ENCODE data around the gene FBXO15.

Gene FBXO15

DNA sequence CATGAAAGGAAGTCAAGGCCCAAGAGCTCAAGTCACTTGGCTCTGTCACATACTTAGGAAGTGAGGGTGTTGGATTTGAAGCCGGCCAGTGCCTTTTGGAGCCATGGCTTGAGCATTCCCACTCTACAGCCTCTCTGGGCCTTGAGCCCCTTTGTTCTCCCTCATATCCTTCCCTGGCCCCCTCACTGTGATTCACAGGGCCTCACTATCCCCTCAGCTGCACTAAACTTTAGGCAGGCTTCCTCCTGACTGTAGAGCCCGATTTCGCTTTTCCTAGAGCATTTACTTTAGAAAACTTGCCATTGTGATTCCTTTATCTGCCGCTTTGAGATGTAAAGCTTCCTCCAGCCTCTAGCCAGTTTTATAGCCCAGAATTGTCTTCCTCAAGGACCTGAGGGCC is 107.6 kb downstream of the FBXO15 start:
- TF ChIP-seq, protein P1, sequence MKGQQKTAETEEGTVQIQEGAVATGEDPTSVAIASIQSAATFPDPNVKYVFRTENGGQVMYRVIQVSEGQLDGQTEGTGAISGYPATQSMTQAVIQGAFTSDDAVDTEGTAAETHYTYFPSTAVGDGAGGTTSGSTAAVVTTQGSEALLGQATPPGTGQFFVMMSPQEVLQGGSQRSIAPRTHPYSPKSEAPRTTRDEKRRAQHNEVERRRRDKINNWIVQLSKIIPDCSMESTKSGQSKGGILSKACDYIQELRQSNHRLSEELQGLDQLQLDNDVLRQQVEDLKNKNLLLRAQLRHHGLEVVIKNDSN (IDR thresholded peaks at IDR 0.05), result no peak
- TF ChIP-seq, protein P2, sequence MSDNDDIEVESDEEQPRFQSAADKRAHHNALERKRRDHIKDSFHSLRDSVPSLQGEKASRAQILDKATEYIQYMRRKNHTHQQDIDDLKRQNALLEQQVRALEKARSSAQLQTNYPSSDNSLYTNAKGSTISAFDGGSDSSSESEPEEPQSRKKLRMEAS (IDR thresholded peaks at IDR 0.05), result no peak
- TF ChIP-seq FOXM1 (IDR thresholded peaks at IDR 0.05; ENCODE audit: borderline replicate concordance, low read depth) (no peak), ZBTB7A (IDR thresholded peaks at IDR 0.05; ENCODE audit: low read depth) (no peak), TEAD4 (IDR thresholded peaks at IDR 0.05) (no peak)
- TF ChIP-seq, protein P3, sequence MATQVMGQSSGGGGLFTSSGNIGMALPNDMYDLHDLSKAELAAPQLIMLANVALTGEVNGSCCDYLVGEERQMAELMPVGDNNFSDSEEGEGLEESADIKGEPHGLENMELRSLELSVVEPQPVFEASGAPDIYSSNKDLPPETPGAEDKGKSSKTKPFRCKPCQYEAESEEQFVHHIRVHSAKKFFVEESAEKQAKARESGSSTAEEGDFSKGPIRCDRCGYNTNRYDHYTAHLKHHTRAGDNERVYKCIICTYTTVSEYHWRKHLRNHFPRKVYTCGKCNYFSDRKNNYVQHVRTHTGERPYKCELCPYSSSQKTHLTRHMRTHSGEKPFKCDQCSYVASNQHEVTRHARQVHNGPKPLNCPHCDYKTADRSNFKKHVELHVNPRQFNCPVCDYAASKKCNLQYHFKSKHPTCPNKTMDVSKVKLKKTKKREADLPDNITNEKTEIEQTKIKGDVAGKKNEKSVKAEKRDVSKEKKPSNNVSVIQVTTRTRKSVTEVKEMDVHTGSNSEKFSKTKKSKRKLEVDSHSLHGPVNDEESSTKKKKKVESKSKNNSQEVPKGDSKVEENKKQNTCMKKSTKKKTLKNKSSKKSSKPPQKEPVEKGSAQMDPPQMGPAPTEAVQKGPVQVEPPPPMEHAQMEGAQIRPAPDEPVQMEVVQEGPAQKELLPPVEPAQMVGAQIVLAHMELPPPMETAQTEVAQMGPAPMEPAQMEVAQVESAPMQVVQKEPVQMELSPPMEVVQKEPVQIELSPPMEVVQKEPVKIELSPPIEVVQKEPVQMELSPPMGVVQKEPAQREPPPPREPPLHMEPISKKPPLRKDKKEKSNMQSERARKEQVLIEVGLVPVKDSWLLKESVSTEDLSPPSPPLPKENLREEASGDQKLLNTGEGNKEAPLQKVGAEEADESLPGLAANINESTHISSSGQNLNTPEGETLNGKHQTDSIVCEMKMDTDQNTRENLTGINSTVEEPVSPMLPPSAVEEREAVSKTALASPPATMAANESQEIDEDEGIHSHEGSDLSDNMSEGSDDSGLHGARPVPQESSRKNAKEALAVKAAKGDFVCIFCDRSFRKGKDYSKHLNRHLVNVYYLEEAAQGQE (IDR thresholded peaks at IDR 0.05; ENCODE audit: low read depth), result no peak

- TF ChIP-seq CREB1 (IDR thresholded peaks at IDR 0.05; ENCODE audit: low read depth) (no peak), RAD21 (IDR thresholded peaks at IDR 0.05; ENCODE audit: low read depth) (no peak), CEBPB (IDR thresholded peaks at IDR 0.05) (no peak), TAF1 (IDR thresholded peaks at IDR 0.05; ENCODE audit: low read depth) (no peak), EGR1 (IDR thresholded peaks at IDR 0.05) (no peak), TEAD4 (IDR thresholded peaks at IDR 0.05) (no peak), TCF12 (IDR thresholded peaks at IDR 0.05; ENCODE audit: low read depth) (no peak), EP300 (IDR thresholded peaks at IDR 0.05; ENCODE audit: borderline replicate concordance) (no peak), FOXM1 (IDR thresholded peaks at IDR 0.05; ENCODE audit: borderline replicate concordance, low read depth) (no peak), NFIC (IDR thresholded peaks at IDR 0.05) (no peak), ZBTB7A (IDR thresholded peaks at IDR 0.05; ENCODE audit: low read depth) (no peak), YY1 (IDR thresholded peaks at IDR 0.05; ENCODE audit: low read depth) (no peak)
- TF ChIP-seq, protein P3 (IDR thresholded peaks at IDR 0.05; ENCODE audit: low read depth), result no peak
- TF ChIP-seq, protein P1 (IDR thresholded peaks at IDR 0.05), result no peak
- TF ChIP-seq, protein P2 (IDR thresholded peaks at IDR 0.05), result no peak
These were observed 118.5 kb downstream of the FBXO15 start for GRCh38 chr18:74029161-74029560.
